ENCODE measurements around the gene AZGP1.

The AZGP1 gene

GRCh38 chr7:99920149-99920548, 55.7 kb downstream of the AZGP1 start:
- no peak for TF ChIP-seq CTCF (IDR thresholded peaks at IDR 0.05)

GRCh38 chr7:99919814-99920112, 56.1 kb downstream of the AZGP1 start:
- TF ChIP-seq CTCF (IDR thresholded peaks at IDR 0.05) = no peak

- peak; percentile 43 for TF ChIP-seq CTCF (IDR thresholded peaks at IDR 0.05)
Measured at GRCh38 chr7:99918959-99919813, 56.6 kb downstream of the AZGP1 start, which contains the start of gene TRIM4. Gene TRIM4, minus strand, starts transcription at chr7:99919530. Its CDS starts 129 bp downstream, at chr7:99919401.

Data from LNCAP (cell line).